ENCODE results near the gene ACYP2.
A peak's percentile ranks its signal among the peaks of the same experiment; 100 is the strongest.
"Not testable (repeated sequence)": the region's sequence is repeated elsewhere in the genome, so short reads cannot be mapped to it uniquely, and the experiment has no call there.

Gene ACYP2

GRCh38 chr2:54318821-54319220, 203.4 kb downstream of the ACYP2 start:
- no peak for DNase-seq (ENCODE audit: low read depth)
- H3K4me3 ChIP-seq (ENCODE audit: low read length) = no peak overlapping the region
- TF ChIP-seq, protein P1, sequence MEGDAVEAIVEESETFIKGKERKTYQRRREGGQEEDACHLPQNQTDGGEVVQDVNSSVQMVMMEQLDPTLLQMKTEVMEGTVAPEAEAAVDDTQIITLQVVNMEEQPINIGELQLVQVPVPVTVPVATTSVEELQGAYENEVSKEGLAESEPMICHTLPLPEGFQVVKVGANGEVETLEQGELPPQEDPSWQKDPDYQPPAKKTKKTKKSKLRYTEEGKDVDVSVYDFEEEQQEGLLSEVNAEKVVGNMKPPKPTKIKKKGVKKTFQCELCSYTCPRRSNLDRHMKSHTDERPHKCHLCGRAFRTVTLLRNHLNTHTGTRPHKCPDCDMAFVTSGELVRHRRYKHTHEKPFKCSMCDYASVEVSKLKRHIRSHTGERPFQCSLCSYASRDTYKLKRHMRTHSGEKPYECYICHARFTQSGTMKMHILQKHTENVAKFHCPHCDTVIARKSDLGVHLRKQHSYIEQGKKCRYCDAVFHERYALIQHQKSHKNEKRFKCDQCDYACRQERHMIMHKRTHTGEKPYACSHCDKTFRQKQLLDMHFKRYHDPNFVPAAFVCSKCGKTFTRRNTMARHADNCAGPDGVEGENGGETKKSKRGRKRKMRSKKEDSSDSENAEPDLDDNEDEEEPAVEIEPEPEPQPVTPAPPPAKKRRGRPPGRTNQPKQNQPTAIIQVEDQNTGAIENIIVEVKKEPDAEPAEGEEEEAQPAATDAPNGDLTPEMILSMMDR (conservative IDR thresholded peaks at IDR 0.05; ENCODE audit: low read depth, low read length) = no peak

DNA sequence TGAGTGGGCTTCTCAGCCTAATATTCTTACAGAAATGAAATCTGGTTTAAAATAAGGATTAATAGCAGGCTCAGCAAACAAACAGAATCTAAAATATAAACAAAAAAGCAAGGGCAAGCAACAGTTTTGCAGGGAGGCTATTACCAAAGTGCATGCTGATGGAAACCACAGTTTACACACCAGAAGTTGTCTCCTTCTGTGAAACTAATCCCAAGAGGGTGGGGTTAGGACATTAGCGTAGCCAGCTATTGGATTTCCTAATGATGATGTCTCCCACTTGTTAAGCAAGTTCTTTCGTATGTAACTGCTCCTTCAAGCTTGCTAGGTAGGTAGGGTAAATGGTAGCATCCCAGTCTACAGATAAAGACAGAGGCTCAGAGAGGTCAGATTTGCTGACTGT, 205.6 kb downstream of the ACYP2 start:
- DNase-seq (ENCODE audit: low read depth) = no peak
- no peak overlapping the region for H3K4me3 ChIP-seq (ENCODE audit: low read length)
- TF ChIP-seq, protein P1 (conservative IDR thresholded peaks at IDR 0.05; ENCODE audit: low read depth, low read length) = no peak

DNA sequence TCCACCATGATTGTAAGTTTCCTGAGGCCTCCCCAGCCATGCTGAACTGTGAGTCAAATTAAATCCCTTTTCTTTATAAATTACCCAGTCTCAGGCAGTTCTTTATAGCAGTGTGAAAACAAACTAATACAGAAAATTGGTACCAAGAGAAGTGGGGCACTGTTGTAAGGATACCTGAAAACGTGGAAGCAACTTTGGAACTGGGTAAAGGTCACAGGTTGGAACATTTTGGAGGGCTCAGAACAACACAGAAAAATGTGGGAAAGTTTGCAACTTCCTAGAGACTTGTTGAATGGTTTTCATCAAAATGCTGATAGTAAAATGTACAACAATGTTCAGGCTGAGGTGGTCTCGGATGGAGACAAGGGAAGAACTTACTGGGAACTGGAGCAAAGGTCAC, 209.1 kb downstream of the ACYP2 start:
- not testable (repeated sequence) for H3K4me3 ChIP-seq (ENCODE audit: low read length); DNase-seq (ENCODE audit: low read depth)

GRCh38 chr2:54325148-54325547, 209.7 kb downstream of the ACYP2 start:
- no peak overlapping the region for H3K4me3 ChIP-seq (ENCODE audit: low read length)
- DNase-seq (ENCODE audit: low read depth) = no peak
- TF ChIP-seq, protein P1 (conservative IDR thresholded peaks at IDR 0.05; ENCODE audit: low read depth, low read length) = no peak

- H3K4me3 ChIP-seq (ENCODE audit: low read length) = peak overlapping the region; percentile 70
- TF ChIP-seq, protein P1 (conservative IDR thresholded peaks at IDR 0.05; ENCODE audit: low read depth, low read length) = no peak
- no peak for DNase-seq (ENCODE audit: low read depth)
These were observed 214.2 kb downstream of the ACYP2 start for GRCh38 chr2:54329482-54330161.

GRCh38 chr2:54330162-54330925, 214.9 kb downstream of the ACYP2 start:
- TF ChIP-seq, protein P1 (conservative IDR thresholded peaks at IDR 0.05; ENCODE audit: low read depth, low read length) = no peak
- H3K4me3 ChIP-seq (ENCODE audit: low read length) = peak overlapping the region; percentile 70
- DNase-seq (ENCODE audit: low read depth) = peak; percentile 72

DNA sequence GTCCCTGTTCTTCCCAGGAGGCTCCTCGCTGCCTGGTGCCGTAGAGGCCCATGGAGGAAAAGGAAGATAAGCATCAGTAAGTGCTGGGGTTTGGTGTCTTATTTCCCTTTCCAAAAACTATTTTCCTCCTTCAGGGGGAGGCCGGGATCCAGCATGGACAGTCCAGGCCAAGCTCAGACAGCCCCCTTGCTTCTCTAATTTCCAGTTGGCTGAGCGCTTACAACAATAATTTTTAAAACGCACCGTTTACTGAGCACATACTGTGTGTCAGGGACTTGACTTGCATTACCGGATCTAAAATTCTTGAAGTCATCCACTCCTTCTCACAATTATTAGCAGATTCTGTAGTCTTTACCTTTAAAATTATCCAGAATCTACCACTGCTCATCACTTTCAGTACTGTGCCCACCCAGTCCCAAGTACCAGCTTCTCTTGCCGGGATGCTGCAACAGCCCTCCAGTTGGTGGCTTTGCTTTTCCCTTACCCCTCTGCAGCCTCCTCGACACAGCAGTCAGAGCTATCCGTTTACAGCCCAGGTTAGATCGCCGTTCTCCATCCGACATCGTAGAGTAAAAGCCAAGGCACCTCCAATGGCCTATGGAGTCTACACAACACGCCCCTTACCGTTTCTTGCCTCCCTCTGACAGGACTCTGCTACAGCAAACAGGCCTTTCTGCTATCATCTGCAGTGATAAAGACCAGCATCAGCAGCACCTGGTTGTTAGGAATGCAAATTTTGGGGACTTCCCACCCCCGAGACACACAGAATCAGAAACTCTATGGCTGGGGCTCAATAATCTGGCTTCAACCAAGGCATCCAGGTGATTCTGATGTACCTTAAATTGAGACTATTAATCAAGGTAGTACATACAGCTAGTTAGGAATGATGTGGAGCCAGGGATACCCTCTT, 215.8 kb downstream of the ACYP2 start:
- no peak for DNase-seq (ENCODE audit: low read depth)
- H3K4me3 ChIP-seq (ENCODE audit: low read length) = peak overlapping the region; percentile 70
- TF ChIP-seq, protein P1 (conservative IDR thresholded peaks at IDR 0.05; ENCODE audit: low read depth, low read length) = no peak
